DND-41 (cell line): ENCODE measurements around the gene CDHR2.

ENCODE experiments used
- ATAC-seq: fragments of 200-7000 bp; cut with Tn5 transposase; 3 replicates; pipeline ENCODE4 v1.9.1; 2021; ENCODE audit warnings: low read depth; ENCODE audit not compliant: insufficient read depth
- DNase-seq: peaks from one replicate; pipeline ENCODE4 v3.0.0-alpha.2; 2020
- H2AFZ ChIP-seq: 2 replicates; pipeline ENCODE4 v1.6.0; 2012; ENCODE audit warnings: low read depth, low read length
- H3K27ac ChIP-seq: 2 replicates; pipeline ENCODE4 v1.5.1; 2012; ENCODE audit warnings: low read length, inconsistent platforms
- H3K27me3 ChIP-seq: fragments of 200-600 bp; sonication (generic); 2 replicates; pipeline ENCODE4 v1.6.0; 2012; ENCODE audit warnings: low read length, mild to moderate bottlenecking, inconsistent platforms; ENCODE audit not compliant: insufficient read depth, poor library complexity
- H3K36me3 ChIP-seq: 2 replicates; pipeline ENCODE4 v1.5.1; 2012; ENCODE audit warnings: low read length, inconsistent platforms; ENCODE audit not compliant: insufficient read depth
- H3K4me1 ChIP-seq: 2 replicates; pipeline ENCODE4 v1.5.1; 2012; ENCODE audit warnings: mild to moderate bottlenecking, low read length; ENCODE audit not compliant: insufficient read depth
- H3K4me2 ChIP-seq: 2 replicates; pipeline ENCODE4 v1.6.0; 2012; ENCODE audit warnings: mild to moderate bottlenecking, moderate library complexity, low read length, inconsistent platforms; ENCODE audit not compliant: insufficient read depth
- H3K4me3 ChIP-seq, 2 experiments: fragments of 200-600 bp in 1 of 2; shearing (Covaris generic) in 1 of 2; 2 replicates each; pipeline ENCODE4 v1.5.1; 2012 to 2016; ENCODE audit warnings: inconsistent platforms in 2 of 2, low read length in 2 of 2, mild to moderate bottlenecking in 2 of 2, low read depth in 1 of 2, moderate library complexity in 1 of 2
- H3K79me2 ChIP-seq: 2 replicates; pipeline ENCODE4 v1.6.0; 2012; ENCODE audit warnings: low read length, inconsistent platforms; ENCODE audit not compliant: insufficient read depth
- H3K9ac ChIP-seq: 2 replicates; pipeline ENCODE4 v1.6.0; 2012; ENCODE audit warnings: low read depth, mild to moderate bottlenecking, inconsistent platforms, low read length, moderate library complexity
- H3K9me3 ChIP-seq: 2 replicates; pipeline ENCODE4 v1.5.1; 2012; ENCODE audit warnings: low read length, moderate library complexity, mild to moderate bottlenecking, inconsistent platforms; ENCODE audit not compliant: insufficient read depth, severe bottlenecking
- H4K20me1 ChIP-seq: 2 replicates; pipeline ENCODE4 v1.6.0; 2012; ENCODE audit warnings: low read length; ENCODE audit not compliant: insufficient read depth
- EZH2 ChIP-seq: IDR thresholded peaks from 3 replicates; pipeline ENCODE4 v1.6.1; 2012; ENCODE audit warnings: borderline replicate concordance, low read depth, mild to moderate bottlenecking, moderate library complexity, low read length, inconsistent platforms; ENCODE audit not compliant: severe bottlenecking
- TF ChIP-seq, protein P1 (sequence below): IDR thresholded peaks from 2 replicates; pipeline ENCODE4 v1.5.1; 2012; ENCODE audit warnings: borderline replicate concordance, low read length, moderate library complexity, mild to moderate bottlenecking; ENCODE audit not compliant: poor library complexity, severe bottlenecking; ENCODE audit errors: extremely low read depth

Gene CDHR2

DNA sequence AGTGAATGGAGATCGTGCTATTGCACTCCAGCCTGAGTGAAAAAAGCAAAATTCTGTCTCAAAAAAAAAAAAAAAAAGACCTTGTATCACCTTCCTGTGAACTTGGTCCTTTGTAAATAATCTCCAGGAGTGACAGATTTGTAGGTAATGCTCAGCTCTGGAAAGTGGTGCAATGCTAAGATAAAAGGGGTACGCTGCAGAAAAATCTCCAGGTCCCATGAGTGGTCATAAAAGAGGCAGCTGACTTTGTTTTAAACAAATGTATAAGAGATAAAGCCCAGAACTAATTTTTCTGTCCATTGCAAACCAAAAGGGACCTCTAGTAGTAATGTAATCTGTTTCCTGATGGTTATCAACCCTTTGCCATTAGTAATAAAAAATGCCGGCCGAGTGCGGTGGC is 45.6 kb upstream of the CDHR2 start:
- Histone ChIP-seq H3K36me3 (peaks cover 97% of the 10 kb centered on the region), H3K79me2 (no peaks in the 10 kb centered on the region)

DNA sequence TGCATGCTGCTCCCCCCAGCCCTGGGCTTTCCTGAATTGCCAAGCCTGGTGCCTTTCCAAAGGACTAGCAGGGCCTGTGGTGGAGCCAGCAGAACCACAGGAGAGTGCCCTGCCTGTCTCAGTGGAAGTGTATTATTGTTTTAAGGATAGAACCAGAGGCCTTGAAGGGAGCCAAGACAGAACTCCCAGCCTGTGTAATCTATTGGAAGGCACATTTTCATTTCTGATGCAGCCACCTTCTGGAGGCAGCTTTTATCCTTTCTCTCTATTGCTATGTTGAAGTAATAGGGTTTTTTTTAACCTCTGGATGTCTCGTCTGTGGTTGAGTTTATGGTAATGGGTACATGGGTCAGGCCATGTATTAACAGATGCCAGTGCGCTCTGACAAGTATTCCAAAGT is 41.2 kb upstream of the CDHR2 start:
- peaks cover 67% of the 10 kb centered on the region for H3K36me3 ChIP-seq
- no peaks in the 10 kb centered on the region for H3K9me3 ChIP-seq
- H3K4me3 ChIP-seq: no peak overlapping the region
- no peak for TF ChIP-seq EZH2
- TF ChIP-seq, protein P1, sequence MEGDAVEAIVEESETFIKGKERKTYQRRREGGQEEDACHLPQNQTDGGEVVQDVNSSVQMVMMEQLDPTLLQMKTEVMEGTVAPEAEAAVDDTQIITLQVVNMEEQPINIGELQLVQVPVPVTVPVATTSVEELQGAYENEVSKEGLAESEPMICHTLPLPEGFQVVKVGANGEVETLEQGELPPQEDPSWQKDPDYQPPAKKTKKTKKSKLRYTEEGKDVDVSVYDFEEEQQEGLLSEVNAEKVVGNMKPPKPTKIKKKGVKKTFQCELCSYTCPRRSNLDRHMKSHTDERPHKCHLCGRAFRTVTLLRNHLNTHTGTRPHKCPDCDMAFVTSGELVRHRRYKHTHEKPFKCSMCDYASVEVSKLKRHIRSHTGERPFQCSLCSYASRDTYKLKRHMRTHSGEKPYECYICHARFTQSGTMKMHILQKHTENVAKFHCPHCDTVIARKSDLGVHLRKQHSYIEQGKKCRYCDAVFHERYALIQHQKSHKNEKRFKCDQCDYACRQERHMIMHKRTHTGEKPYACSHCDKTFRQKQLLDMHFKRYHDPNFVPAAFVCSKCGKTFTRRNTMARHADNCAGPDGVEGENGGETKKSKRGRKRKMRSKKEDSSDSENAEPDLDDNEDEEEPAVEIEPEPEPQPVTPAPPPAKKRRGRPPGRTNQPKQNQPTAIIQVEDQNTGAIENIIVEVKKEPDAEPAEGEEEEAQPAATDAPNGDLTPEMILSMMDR: no peak
- no peak for DNase-seq
- no peak overlapping the region for H3K9ac ChIP-seq
- no peak for ATAC-seq
- H3K4me1 ChIP-seq: no peaks in the 10 kb centered on the region
- no peak overlapping the region for H3K4me2 ChIP-seq
- H3K79me2 ChIP-seq: no peaks in the 10 kb centered on the region
- no peaks in the 10 kb centered on the region for H3K27me3 ChIP-seq
- H2AFZ ChIP-seq: no peak overlapping the region
- H3K27ac ChIP-seq: no peak overlapping the region
- H4K20me1 ChIP-seq: peaks cover 3% of the 10 kb centered on the region; the same call in 1 of the 2 replicates

More for the DNA sequence above, 45.6 kb upstream of the CDHR2 start:
- Histone ChIP-seq H2AFZ (no peak overlapping the region), H4K20me1 (peaks cover under 1% of the 10 kb centered on the region; the same call in 1 of the 2 replicates), H3K9me3 (no peaks in the 10 kb centered on the region), H3K9ac (no peak overlapping the region), H3K4me3 (no peak overlapping the region), H3K27me3 (no peaks in the 10 kb centered on the region), H3K27ac (no peak overlapping the region), H3K4me1 (no peaks in the 10 kb centered on the region), H3K4me2 (no peak overlapping the region)
- TF ChIP-seq EZH2: no peak
- TF ChIP-seq, protein P1: no peak
- ATAC-seq (no peak), DNase-seq (no peak)

DNA sequence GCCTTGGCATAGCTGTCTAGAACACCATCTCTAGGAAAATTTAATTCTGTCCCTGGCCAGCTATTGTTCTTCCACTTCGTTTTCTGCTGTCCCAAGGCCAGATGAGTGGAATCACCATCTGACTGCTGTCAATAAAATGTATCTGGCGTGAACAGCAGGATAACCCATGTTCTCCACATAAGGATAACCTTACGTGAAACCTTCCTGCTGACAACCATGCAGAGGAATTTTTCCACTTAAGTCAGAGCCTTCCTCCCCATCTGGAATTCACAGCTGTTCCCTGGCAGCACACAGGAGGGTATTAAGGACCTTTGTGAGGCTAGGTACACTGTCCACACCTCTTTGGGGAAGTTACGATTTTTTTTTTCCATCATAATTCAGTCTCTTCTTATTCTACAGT is 40.5 kb upstream of the CDHR2 start:
- no peaks in the 10 kb centered on the region for H3K27me3 ChIP-seq
- no peak for DNase-seq
- no peak overlapping the region for H3K4me2 ChIP-seq
- H3K4me1 ChIP-seq: no peaks in the 10 kb centered on the region
- no peak overlapping the region for H3K9ac ChIP-seq
- no peak overlapping the region for H3K4me3 ChIP-seq
- no peaks in the 10 kb centered on the region for H3K9me3 ChIP-seq
- H3K27ac ChIP-seq: no peak overlapping the region
- H2AFZ ChIP-seq: no peak overlapping the region
- peaks cover 3% of the 10 kb centered on the region; the same call in 1 of the 2 replicates for H4K20me1 ChIP-seq
- no peak for ATAC-seq
- H3K36me3 ChIP-seq: peaks cover 60% of the 10 kb centered on the region
- no peaks in the 10 kb centered on the region for H3K79me2 ChIP-seq
- TF ChIP-seq, protein P1: no peak
- no peak for TF ChIP-seq EZH2

DNA sequence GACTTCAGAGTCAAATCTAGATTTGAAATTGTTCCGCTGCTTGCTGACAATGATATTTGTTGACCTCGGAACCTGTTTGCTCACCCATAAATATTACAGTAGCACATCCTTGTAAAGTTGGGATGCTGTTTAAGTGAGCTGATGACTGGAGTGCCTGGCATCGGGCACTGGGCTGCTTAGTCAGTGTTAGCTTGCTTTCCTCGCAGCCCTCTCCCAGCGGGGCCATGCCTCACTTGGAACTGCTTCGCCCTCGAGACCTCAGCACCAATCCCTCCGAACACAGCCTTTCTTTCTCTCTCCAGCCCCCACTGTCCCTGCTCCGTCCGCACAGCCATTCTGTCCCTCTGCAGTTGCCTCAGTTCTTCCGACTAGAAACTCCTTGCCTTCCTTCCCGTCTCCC is 35.4 kb upstream of the CDHR2 start:
- H3K9ac ChIP-seq: no peak overlapping the region
- ATAC-seq (no peak), DNase-seq (no peak)
- H3K27ac ChIP-seq: no peak overlapping the region
- no peaks in the 10 kb centered on the region for H3K79me2 ChIP-seq
- no peak overlapping the region for H3K4me3 ChIP-seq
- peaks cover 9% of the 10 kb centered on the region for H3K36me3 ChIP-seq
- H4K20me1 ChIP-seq: no peaks in the 10 kb centered on the region; the same call in 1 of the 2 replicates
- H3K4me2 ChIP-seq: no peak overlapping the region
- H3K9me3 ChIP-seq: no peaks in the 10 kb centered on the region
- TF ChIP-seq EZH2: no peak
- TF ChIP-seq, protein P1: no peak
- no peak overlapping the region for H2AFZ ChIP-seq
- H3K4me1 ChIP-seq: no peaks in the 10 kb centered on the region
- no peaks in the 10 kb centered on the region for H3K27me3 ChIP-seq
